B cell (primary cell): Measurements from ENCODE around the gene SPEG.

Experiments used
- EZH2 ChIP-seq: IDR thresholded peaks from 2 replicates; pipeline ENCODE4 v1.6.1; 2012; ENCODE audit warnings: borderline replicate concordance, low read depth, mild to moderate bottlenecking, moderate library complexity, low read length; ENCODE audit not compliant: insufficient read depth, poor library complexity, severe bottlenecking
- TF ChIP-seq, protein P1 (sequence below): fragments of 200-600 bp; IDR thresholded peaks from one replicate; pipeline ENCODE4 v1.8.0; 2022; ENCODE audit warnings: antibody characterized with exemption, mild to moderate bottlenecking

DNA sequence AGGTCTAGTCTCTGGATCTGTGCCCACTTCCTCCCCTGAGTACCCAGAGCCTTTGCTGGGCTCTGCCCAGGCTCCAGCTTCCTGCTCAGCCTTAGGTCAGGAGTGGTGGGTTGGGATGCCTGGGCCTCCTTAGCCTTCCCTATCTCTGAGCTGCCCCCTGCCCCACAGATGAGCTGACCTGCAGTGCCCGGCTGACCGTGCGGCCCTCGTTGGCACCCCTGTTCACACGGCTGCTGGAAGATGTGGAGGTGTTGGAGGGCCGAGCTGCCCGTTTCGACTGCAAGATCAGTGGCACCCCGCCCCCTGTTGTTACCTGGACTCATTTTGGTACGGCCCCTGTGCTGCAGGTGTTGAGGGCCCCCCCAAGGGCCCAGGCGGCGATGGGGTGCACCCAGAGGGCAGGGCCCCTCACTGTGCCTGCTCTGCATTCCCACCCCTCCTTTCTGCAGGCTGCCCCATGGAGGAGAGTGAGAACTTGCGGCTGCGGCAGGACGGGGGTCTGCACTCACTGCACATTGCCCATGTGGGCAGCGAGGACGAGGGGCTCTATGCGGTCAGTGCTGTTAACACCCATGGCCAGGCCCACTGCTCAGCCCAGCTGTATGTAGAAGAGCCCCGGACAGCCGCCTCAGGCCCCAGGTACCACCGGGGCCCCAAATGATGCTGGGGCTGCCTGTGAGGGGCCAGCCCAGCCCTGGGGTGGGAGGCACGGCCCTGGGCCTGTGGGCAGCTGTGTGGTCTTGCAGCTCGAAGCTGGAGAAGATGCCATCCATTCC, 34.0 kb downstream of the SPEG start:
- TF ChIP-seq, protein P1, sequence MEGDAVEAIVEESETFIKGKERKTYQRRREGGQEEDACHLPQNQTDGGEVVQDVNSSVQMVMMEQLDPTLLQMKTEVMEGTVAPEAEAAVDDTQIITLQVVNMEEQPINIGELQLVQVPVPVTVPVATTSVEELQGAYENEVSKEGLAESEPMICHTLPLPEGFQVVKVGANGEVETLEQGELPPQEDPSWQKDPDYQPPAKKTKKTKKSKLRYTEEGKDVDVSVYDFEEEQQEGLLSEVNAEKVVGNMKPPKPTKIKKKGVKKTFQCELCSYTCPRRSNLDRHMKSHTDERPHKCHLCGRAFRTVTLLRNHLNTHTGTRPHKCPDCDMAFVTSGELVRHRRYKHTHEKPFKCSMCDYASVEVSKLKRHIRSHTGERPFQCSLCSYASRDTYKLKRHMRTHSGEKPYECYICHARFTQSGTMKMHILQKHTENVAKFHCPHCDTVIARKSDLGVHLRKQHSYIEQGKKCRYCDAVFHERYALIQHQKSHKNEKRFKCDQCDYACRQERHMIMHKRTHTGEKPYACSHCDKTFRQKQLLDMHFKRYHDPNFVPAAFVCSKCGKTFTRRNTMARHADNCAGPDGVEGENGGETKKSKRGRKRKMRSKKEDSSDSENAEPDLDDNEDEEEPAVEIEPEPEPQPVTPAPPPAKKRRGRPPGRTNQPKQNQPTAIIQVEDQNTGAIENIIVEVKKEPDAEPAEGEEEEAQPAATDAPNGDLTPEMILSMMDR = no peak
- TF ChIP-seq EZH2 = no peak
